Vagina (tissue), 2 donors: ENCODE results near the gene XAGE2.

Experiments used
- CTCF ChIP-seq, 3 experiments: fragments of 450-650 bp in 2 of 3; fragments of 200-600 bp in 1 of 3; sonication (generic) in 1 of 3; IDR thresholded peaks; one replicate each; pipeline ENCODE4 v1.5.1; 2017 to 2019; ENCODE audit warnings: antibody characterized with exemption in 3 of 3, mild to moderate bottlenecking in 2 of 3, moderate library complexity in 2 of 3
- POLR2A ChIP-seq, 2 donors: fragments of 450-650 bp; IDR thresholded peaks; one replicate each; pipeline ENCODE4 v1.6.1; 2017; ENCODE audit warnings: antibody characterized with exemption in 2 of 2, mild to moderate bottlenecking in 2 of 2, moderate library complexity in 2 of 2
- POLR2AphosphoS5 ChIP-seq, 2 donors: sonication (generic); formaldehyde crosslinking; IDR thresholded peaks; one replicate each; pipeline ENCODE4 v1.9.0; 2017; ENCODE audit warnings: antibody characterized with exemption in 2 of 2, mild to moderate bottlenecking in 2 of 2, low read depth in 1 of 2; ENCODE audit not compliant: insufficient read depth in 1 of 2

- TF ChIP-seq POLR2AphosphoS5 (IDR thresholded peaks at IDR 0.05; ENCODE audit: insufficient read depth in 1 of 2, low read depth in 1 of 2) (no peak), CTCF (IDR thresholded peaks at IDR 0.05) (no peak), POLR2A (IDR thresholded peaks at IDR 0.05) (no peak)
Observed at GRCh38 chrX:52380993-52381392, 12.2 kb downstream of the XAGE2 start.
